ENCODE results near the gene SIM1.

SIM1 gene

DNA sequence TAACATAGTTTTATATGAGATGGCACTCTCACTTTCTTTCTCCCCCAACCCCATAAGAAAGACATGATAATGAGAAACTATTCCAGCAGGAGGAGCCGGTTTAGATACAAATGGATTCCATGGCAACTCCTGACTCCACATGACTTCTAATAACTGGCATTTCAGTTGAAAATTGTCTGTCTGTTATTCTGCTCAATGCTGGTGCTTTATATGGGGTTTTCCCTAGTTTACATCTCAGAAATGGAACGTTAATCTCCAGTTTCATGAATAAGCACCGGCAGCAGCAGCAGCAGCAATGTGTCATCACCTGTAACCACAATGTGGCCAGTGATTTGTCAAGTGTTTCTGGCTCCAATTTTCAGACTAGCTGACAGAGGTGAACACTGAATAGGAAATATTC lies 8.0 kb upstream of the SIM1 start (continued):
- TF ChIP-seq ZEB2 (tag by site-specific recombination; IDR thresholded peaks at IDR 0.05) (0 out of 2 replicates have a peak, but pooled peaks have one; percentile 32), ZSCAN4 (tag by site-specific recombination; IDR thresholded peaks at IDR 0.05) (no peak), ZNF366 (tag by site-specific recombination; conservative IDR thresholded peaks at IDR 0.05) (0 out of 2 replicates have a peak, but pooled peaks have one; percentile 34)
- TF ChIP-seq, protein P1, sequence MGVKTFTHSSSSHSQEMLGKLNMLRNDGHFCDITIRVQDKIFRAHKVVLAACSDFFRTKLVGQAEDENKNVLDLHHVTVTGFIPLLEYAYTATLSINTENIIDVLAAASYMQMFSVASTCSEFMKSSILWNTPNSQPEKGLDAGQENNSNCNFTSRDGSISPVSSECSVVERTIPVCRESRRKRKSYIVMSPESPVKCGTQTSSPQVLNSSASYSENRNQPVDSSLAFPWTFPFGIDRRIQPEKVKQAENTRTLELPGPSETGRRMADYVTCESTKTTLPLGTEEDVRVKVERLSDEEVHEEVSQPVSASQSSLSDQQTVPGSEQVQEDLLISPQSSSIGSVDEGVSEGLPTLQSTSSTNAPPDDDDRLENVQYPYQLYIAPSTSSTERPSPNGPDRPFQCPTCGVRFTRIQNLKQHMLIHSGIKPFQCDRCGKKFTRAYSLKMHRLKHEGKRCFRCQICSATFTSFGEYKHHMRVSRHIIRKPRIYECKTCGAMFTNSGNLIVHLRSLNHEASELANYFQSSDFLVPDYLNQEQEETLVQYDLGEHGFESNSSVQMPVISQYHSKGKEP (tag by site-specific recombination; IDR thresholded peaks at IDR 0.05): 0 out of 2 replicates have a peak, but pooled peaks have one; percentile 25

GRCh38 chr6:100470422-100471120 lies 5.8 kb upstream of the SIM1 start:
- TF ChIP-seq HOXA7 (CRISPR knock-in tag; IDR thresholded peaks at IDR 0.05; ENCODE audit: borderline replicate concordance) (no peak), ZXDB (tag by site-specific recombination; IDR thresholded peaks at IDR 0.05) (no peak), KLF9 (tag by site-specific recombination; IDR thresholded peaks at IDR 0.05; ENCODE audit: low read depth) (no peak), KLF10 (tag by site-specific recombination; IDR thresholded peaks at IDR 0.05) (no peak), ZNF747 (tag by site-specific recombination; IDR thresholded peaks at IDR 0.05) (no peak), ZSCAN4 (tag by site-specific recombination; IDR thresholded peaks at IDR 0.05) (no peak), ZBTB26 (tag by site-specific recombination; optimal IDR thresholded peaks at IDR 0.05) (no peak), SP3 (tag by site-specific recombination; IDR thresholded peaks at IDR 0.05) (no peak), ZNF600 (tag by site-specific recombination; IDR thresholded peaks at IDR 0.05) (no peak), ZNF274 (IDR thresholded peaks at IDR 0.05; ENCODE audit: low read length) (no peak), ZNF274 (tag by site-specific recombination; IDR thresholded peaks at IDR 0.05; ENCODE audit: borderline replicate concordance) (no peak), KLF7 (tag by site-specific recombination; IDR thresholded peaks at IDR 0.05; ENCODE audit: borderline replicate concordance) (no peak), ZNF23 (tag by site-specific recombination; IDR thresholded peaks at IDR 0.05; ENCODE audit: borderline replicate concordance) (no peak)
- Histone ChIP-seq H3K4me1 (ENCODE audit: control insufficient read depth, insufficient read depth, low read length) (peaks cover 2% of the 10 kb centered on the region; the same call in 1 of the 2 replicates), H3K36me3 (ENCODE audit: control insufficient read depth in 2 of 2, insufficient read depth in 1 of 2, low read length in 2 of 2) (no peaks in the 10 kb centered on the region), H3K4me3 (ENCODE audit: low read depth, low read length) (no peak overlapping the region), H3K27ac (ENCODE audit: extremely low read depth, low read depth, low read length) (no peak overlapping the region), H3K9me3 (ENCODE audit: control insufficient read depth, insufficient read depth, low read depth, low read length) (no peaks in the 10 kb centered on the region)
- CTCF ChIA-PET: interaction anchor here (0.9 to 1.6 kb wide), 3 partner anchors 10 to 354 kb away, joined by 3 to 10 read pairs (median 5); no protein-coding TSS in a partner anchor
- POLR2A ChIA-PET: no interaction called here

DNA sequence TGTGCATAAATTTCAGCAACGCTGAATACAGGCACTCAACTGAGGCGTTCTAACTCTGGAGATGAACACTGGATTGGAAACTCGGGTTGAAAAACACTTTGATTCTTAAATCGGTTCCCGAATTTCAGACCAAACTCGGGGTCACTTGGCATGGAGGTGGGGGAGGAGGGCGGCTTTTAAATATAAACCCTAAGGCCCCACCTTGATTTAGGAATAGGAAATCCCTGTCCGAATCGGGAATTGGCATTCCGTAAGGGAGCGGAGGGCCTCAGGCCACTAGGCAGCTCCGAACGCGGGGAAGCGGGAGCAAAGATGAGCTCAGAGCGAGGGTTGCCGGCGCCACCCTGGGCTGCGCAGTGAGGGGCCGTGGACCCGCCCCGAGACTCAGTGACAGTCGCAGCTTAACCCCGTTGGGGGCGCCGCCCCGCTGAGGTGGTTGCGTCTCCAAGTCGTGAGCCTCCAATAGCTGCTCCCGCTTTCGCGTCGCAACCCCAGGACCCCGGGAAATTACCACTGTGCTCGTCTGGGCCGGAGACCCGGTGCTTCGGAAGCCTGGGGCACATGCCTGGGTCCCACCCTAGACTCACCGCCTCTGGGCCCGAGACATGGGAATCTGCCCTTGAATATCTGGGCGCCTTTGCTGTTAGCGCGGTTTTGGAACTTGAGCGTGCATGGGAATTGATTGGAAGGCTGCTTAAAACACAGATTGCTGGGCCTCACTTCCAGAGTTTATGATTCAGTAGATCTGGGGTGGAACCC lies 4.6 kb upstream of the SIM1 start:
- H3K9me3 ChIP-seq (ENCODE audit: control insufficient read depth, insufficient read depth, low read depth, low read length): no peaks in the 10 kb centered on the region
- no peak overlapping the region for H3K4me3 ChIP-seq (ENCODE audit: low read depth, low read length)
- peaks cover 2% of the 10 kb centered on the region for H3K4me1 ChIP-seq (ENCODE audit: control insufficient read depth, insufficient read depth, low read length)
- CTCF ChIA-PET: interaction anchor here (1.2 to 1.6 kb wide), 2 partner anchors 9 to 353 kb away, joined by 6 to 10 read pairs; no protein-coding TSS in a partner anchor
- no peaks in the 10 kb centered on the region for H3K36me3 ChIP-seq (ENCODE audit: control insufficient read depth in 2 of 2, insufficient read depth in 1 of 2, low read length in 2 of 2)
- no peak overlapping the region for H3K27ac ChIP-seq (ENCODE audit: extremely low read depth, low read depth, low read length)
- TF ChIP-seq GLIS2 (tag by site-specific recombination; IDR thresholded peaks at IDR 0.05): no peak
- TF ChIP-seq SP2 (tag by site-specific recombination; IDR thresholded peaks at IDR 0.05): no peak
- TF ChIP-seq ZNF664 (tag by site-specific recombination; IDR thresholded peaks at IDR 0.05): no peak
- TF ChIP-seq ZNF202 (tag by site-specific recombination; IDR thresholded peaks at IDR 0.05; ENCODE audit: borderline replicate concordance): no peak
- TF ChIP-seq BCL11B (tag by site-specific recombination; IDR thresholded peaks at IDR 0.05; ENCODE audit: low read depth): no peak
- TF ChIP-seq ZNF341 (tag by site-specific recombination; IDR thresholded peaks at IDR 0.05; ENCODE audit: low read depth): no peak
- no peak for TF ChIP-seq TRIM28 (IDR thresholded peaks at IDR 0.05; ENCODE audit: borderline replicate concordance, low read length)
- TF ChIP-seq HOXA7 (CRISPR knock-in tag; IDR thresholded peaks at IDR 0.05; ENCODE audit: borderline replicate concordance): no peak
- POLR2A ChIA-PET: no interaction called here

Data from HEK293 (cell line).